A549 treated with ZK216348 at 1 μM for 4 hours (cell line): ENCODE measurements around the gene YWHAH. TPM values are rescaled to one million over a fixed set of nuclear protein-coding genes. Genes with fewer than 3 reads are reported as not detected.

Experiments
- total RNA-seq: library from RNA; stranded (reverse); fragments of 200-300 nt; extraction: Qiagen RNA extraction; gene quantifications from 5 replicates; pipeline ENCODE4 v1.2.3, GENCODE V29; 2022; ENCODE audit warnings: low read depth

Gene YWHAH
- 132 to 165 TPM (median 155 TPM) in 5 replicates for total RNA-seq

GRCh38 chr22:31943978-31944699, at the start of gene YWHAH:
Gene YWHAH (plus strand): TSS chr22:31944535. CDS start chr22:31944734, 199 bp downstream.

Other genes with a start within 250 kb of the YWHAH start
- gene PRR14L, start 194.4 kb upstream of the YWHAH start, total RNA-seq, result 5.8 to 7.6 TPM (median 6.6 TPM) in 5 replicates
- 4.4 to 6.0 TPM (median 4.8 TPM) in 5 replicates for gene DEPDC5, start 190.5 kb upstream of the YWHAH start, total RNA-seq
- 0.06 TPM in 1 of 5 replicates, not detected in the others for gene SLC5A1, start 98.7 kb downstream of the YWHAH start, total RNA-seq
- not detected in 5 replicates for gene C22orf42, start 214.8 kb downstream of the YWHAH start, total RNA-seq